BJ (cell line): ENCODE data around the gene PLCB2. TPM values are rescaled to one million over a fixed set of nuclear protein-coding genes. Genes with fewer than 3 reads are reported as not detected.

ENCODE experiments used
- CTCF ChIA-PET: fragments of 350-600 bp; formaldehyde crosslinking; extraction: SDS; loops from one replicate; lab custom pipeline; 2021; ENCODE audit warnings: antibody characterized with exemption, inconsistent platforms; lab: Yijun Ruan, JAX
- POLR2A ChIA-PET: fragments of 300-600 bp; sonication (Branson Sonifier 250); formaldehyde crosslinking; extraction: SDS; loops from one replicate; lab custom pipeline; 2021; ENCODE audit warnings: antibody characterized with exemption; lab: Charles Lee
- DNase-seq: peaks from one replicate; pipeline ENCODE4 v3.0.0-alpha.2; 2011; ENCODE audit warnings: low read depth
- H3K27me3 ChIP-seq: 2 replicates; pipeline ENCODE4 v1.6.0; 2011; ENCODE audit warnings: low read length; ENCODE audit not compliant: control insufficient read depth, insufficient read depth
- H3K36me3 ChIP-seq: 2 replicates; pipeline ENCODE4 v1.5.1; 2011; ENCODE audit warnings: low read length; ENCODE audit not compliant: control insufficient read depth, insufficient read depth
- H3K4me3 ChIP-seq: 2 replicates; pipeline ENCODE4 v1.5.1; 2011; ENCODE audit warnings: low read depth, mild to moderate bottlenecking, control low read depth, low read length
- polyA plus RNA-seq: library from polyadenylated mRNA; depleted of rRNA; stranded (reverse); fragments of >200 nt; gene quantifications from 2 replicates; pipeline ENCODE4 v1.2.3, GENCODE V29; 2011
- TF ChIP-seq, protein P1 (sequence below): IDR thresholded peaks from 2 replicates; pipeline ENCODE4 v1.5.1; 2011; ENCODE audit warnings: low read depth, mild to moderate bottlenecking, control low read depth, inconsistent platforms, low read length, moderate library complexity; ENCODE audit not compliant: insufficient read depth

Gene PLCB2
- polyA plus RNA-seq, 1 experiment = 0.47 TPM

DNA sequence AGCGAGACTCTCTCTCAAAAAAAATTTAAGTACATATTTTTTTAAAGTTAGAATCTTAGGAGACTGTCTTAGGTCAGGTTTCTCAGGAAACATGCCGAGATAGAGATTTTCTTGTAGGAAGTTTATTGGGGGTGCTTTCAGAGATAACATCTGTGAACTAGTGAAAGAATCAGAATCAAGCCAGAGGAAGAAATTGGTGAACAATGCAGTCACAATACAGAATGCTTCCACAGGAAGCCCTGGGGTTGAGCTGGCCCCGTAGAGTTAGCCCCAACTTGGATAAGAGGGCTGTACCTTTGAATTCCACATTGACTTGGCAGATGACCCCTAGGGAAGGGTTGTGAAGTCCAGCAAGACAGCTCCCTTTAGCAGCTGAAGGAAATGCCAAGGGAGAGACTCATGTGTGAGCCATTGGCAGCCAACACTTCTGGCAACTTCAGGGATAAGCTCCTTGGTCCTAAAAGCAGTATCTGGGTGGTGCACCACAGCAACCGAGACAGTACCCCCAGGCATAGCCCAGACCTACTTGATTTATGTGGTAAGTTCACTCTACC, 7.1 kb upstream of the PLCB2 start:
- H3K4me3 ChIP-seq = no peak overlapping the region
- ChIA-PET CTCF (interaction anchor here (0.9 to 11.9 kb wide), 7 partner anchors 8 to 122 kb away, joined by 3 to 127 read pairs (median 4); partner anchors contain the start of gene CCDC9B), POLR2A (interaction anchor here (1.0 to 1.1 kb wide), 2 partner anchors 14 to 16 kb away, joined by 3 to 4 read pairs; no protein-coding TSS in a partner anchor)
- no peaks in the 10 kb centered on the region for H3K36me3 ChIP-seq
- TF ChIP-seq, protein P1, sequence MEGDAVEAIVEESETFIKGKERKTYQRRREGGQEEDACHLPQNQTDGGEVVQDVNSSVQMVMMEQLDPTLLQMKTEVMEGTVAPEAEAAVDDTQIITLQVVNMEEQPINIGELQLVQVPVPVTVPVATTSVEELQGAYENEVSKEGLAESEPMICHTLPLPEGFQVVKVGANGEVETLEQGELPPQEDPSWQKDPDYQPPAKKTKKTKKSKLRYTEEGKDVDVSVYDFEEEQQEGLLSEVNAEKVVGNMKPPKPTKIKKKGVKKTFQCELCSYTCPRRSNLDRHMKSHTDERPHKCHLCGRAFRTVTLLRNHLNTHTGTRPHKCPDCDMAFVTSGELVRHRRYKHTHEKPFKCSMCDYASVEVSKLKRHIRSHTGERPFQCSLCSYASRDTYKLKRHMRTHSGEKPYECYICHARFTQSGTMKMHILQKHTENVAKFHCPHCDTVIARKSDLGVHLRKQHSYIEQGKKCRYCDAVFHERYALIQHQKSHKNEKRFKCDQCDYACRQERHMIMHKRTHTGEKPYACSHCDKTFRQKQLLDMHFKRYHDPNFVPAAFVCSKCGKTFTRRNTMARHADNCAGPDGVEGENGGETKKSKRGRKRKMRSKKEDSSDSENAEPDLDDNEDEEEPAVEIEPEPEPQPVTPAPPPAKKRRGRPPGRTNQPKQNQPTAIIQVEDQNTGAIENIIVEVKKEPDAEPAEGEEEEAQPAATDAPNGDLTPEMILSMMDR = no peak
- peaks cover 7% of the 10 kb centered on the region for H3K27me3 ChIP-seq
- DNase-seq = no peak

DNA sequence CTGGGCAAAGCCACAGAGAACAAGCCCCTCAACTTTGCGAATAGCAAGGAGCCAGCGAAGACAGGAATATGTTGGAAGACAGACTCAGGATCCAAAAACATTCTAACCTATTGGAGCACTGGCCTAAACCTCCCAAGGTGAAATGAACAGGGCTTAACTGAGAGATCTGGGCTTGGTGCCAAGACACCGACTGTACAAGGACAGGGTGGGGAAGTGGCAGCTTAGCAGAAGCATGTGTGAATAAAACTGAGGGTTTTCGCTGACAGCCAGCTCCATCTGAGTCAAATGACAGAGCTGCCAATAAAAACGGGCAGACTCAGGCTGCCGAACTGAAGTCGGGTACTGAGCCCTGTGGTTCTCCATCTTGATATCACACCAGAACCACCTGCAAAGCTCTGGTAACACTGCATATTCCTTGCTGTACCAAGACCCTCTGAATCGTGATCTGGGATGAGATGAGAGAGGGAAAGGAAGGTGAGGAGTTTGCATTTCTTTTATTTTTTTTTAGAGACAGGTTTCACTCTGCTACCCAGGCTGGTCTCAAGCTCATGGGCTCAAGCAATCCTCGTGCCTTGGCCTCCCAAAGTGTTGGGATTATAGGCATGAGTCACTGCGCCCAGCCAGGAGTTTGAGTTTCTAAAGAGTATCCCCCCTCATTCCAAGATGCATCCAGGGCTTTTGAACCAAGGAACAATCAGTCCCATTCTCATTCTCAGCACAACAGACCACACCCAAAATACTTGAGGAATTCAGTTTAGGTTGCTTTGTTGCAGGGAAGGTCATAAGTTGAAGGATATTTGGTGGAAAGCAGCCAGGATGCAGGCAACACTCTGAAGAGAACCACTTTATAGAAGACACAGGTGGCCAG, 6.0 kb upstream of the PLCB2 start:
- DNase-seq = no peak
- Histone ChIP-seq H3K36me3 (no peaks in the 10 kb centered on the region), H3K27me3 (peaks cover 7% of the 10 kb centered on the region), H3K4me3 (no peak overlapping the region)
- TF ChIP-seq, protein P1 = no peak
- ChIA-PET POLR2A (no interaction called here), CTCF (interaction anchor here (1.3 to 11.9 kb wide), 5 partner anchors 25 to 123 kb away, joined by 3 to 127 read pairs (median 8); partner anchors contain the start of gene CCDC9B)

DNA sequence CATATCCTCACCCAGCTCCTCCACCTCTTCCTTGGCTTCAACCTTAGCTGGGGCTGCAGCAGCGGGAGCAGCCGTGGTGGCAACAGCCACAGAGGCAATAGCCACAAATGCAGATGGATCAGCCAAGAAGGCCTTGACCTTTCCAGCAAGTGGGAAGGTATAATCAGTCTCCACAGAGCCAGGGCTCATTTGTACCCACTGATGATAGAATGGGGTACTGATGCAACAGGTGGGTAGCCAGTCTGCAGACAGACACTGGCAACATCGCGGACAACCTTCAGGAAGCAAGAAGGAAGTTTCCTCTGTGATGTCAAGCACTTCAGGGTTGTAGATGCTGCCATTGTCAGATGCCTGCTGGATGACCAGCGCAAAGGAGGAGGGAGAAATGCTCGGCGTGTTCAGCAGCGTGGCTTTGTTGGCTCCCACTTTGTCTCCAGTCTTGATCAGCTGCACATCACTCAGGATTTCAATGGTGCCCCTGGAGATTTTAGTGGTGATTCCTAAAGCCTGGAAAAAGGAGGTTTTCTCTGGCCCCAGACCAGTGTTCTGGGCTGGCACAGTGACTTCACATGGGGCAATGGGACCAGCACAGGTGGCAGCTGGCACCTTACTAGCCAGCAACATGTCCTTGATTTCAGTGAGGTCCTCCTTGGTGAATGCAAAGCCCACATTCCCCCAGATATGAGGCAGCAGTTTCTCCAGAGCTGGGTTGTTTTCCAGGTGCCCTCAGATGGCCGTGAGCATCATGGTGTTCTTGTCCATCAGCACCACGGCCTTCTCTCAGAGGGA, 4.8 kb upstream of the PLCB2 start:
- H3K27me3 ChIP-seq = peaks cover 7% of the 10 kb centered on the region
- POLR2A ChIA-PET = no interaction called here
- CTCF ChIA-PET = interaction anchor here (1.4 to 11.9 kb wide), 8 partner anchors 9 to 109 kb away, joined by 5 to 127 read pairs (median 20); partner anchors contain the start of genes CCDC9B and INAFM2
- H3K4me3 ChIP-seq = no peak overlapping the region
- TF ChIP-seq, protein P1 = no peak
- no peak for DNase-seq
- H3K36me3 ChIP-seq = no peaks in the 10 kb centered on the region

DNA sequence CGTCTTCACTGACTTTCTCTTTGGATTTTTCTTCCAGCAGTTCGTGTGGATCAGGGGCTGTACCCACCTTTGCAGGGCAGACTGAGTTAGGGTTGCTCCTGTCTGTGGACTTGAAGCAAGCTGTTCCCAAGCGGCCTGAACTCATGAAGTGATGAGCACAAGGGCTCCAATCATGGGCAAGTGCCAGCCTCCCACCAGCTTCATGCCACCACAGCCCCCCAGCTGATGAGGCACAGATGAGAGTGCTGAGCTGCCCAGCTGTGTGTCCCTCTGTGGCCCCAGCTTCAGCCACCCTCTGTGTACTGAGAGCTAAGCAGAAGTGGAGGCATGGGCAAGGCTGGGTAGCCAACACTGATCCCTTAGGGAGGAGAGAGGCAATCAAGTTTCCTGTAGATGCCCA, 3.3 kb upstream of the PLCB2 start:
- ChIA-PET CTCF (interaction anchor here (1.0 to 11.9 kb wide), 12 partner anchors 9 to 111 kb away, joined by 3 to 127 read pairs (median 12); partner anchors contain the start of genes CCDC9B and INAFM2), POLR2A (no interaction called here)
- Histone ChIP-seq H3K27me3 (peaks cover 15% of the 10 kb centered on the region), H3K4me3 (no peak overlapping the region), H3K36me3 (no peaks in the 10 kb centered on the region)
- TF ChIP-seq, protein P1 = no peak
- DNase-seq = no peak
